HepG2 (cell line): ENCODE results near the gene RAP2A. TPM values are rescaled to one million over a fixed set of nuclear protein-coding genes. Genes with fewer than 3 reads are reported as not detected.

Experiments
- ATF7 ChIP-seq, 2 experiments: fragments of 450-650 bp in 1 of 2; sonication (generic) in 1 of 2; formaldehyde crosslinking in 1 of 2; IDR thresholded peaks; 2 replicates each; pipeline versions ENCODE4 v1.4.0 to v1.6.1; 2016 to 2020; ENCODE audit warnings: antibody characterized with exemption in 1 of 2, mild to moderate bottlenecking in 1 of 2, missing genetic modification reagents in 1 of 2
- FOSL2 ChIP-seq: sonication (generic); formaldehyde crosslinking; IDR thresholded peaks from 2 replicates; pipeline ENCODE4 v1.4.0; 2020; ENCODE audit warnings: missing genetic modification reagents
- HOXA3 ChIP-seq: sonication (generic); formaldehyde crosslinking; IDR thresholded peaks from 2 replicates; pipeline ENCODE4 v1.5.0; 2020; ENCODE audit warnings: missing genetic modification reagents
- ISL2 ChIP-seq: sonication (generic); formaldehyde crosslinking; IDR thresholded peaks from 2 replicates; pipeline ENCODE4 v1.5.0; 2020; ENCODE audit warnings: missing genetic modification reagents
- NFIC ChIP-seq: IDR thresholded peaks from 2 replicates; pipeline ENCODE4 v1.6.1; 2012; ENCODE audit warnings: mild to moderate bottlenecking, low read length, inconsistent platforms
- PHB2 ChIP-seq: fragments of 450-650 bp; IDR thresholded peaks from 2 replicates; pipeline ENCODE4 v1.6.1; 2018; ENCODE audit not compliant: partially characterized antibody
- POGK ChIP-seq: sonication (generic); formaldehyde crosslinking; conservative IDR thresholded peaks from 2 replicates; pipeline ENCODE4 v1.8.0; 2022; ENCODE audit warnings: mild to moderate bottlenecking, moderate library complexity, missing genetic modification reagents
- RFXANK ChIP-seq: IDR thresholded peaks from 2 replicates; pipeline ENCODE4 v1.6.1; 2016
- ZNF34 ChIP-seq: sonication (generic); formaldehyde crosslinking; IDR thresholded peaks from 2 replicates; pipeline ENCODE4 v1.4.0; 2020; ENCODE audit warnings: mild to moderate bottlenecking, missing genetic modification reagents, borderline replicate concordance
- ZNF354B ChIP-seq: sonication (generic); formaldehyde crosslinking; IDR thresholded peaks from 2 replicates; pipeline ENCODE4 v1.8.0; 2022; ENCODE audit warnings: mild to moderate bottlenecking, missing genetic modification reagents
- ZNF576 ChIP-seq: sonication (generic); formaldehyde crosslinking; IDR thresholded peaks from 2 replicates; pipeline ENCODE4 v1.4.0; 2020; ENCODE audit warnings: mild to moderate bottlenecking, missing genetic modification reagents
- ZNF883 ChIP-seq: sonication (generic); formaldehyde crosslinking; IDR thresholded peaks from 2 replicates; pipeline ENCODE4 v1.5.1; 2020; ENCODE audit warnings: mild to moderate bottlenecking, missing genetic modification reagents; ENCODE audit errors: not compliant biosample characterization
- ZSCAN25 ChIP-seq: sonication (generic); formaldehyde crosslinking; IDR thresholded peaks from 2 replicates; pipeline ENCODE4 v1.8.0; 2022; ENCODE audit warnings: mild to moderate bottlenecking, missing genetic modification reagents
- polyA plus RNA-seq, 8 experiments: library from polyadenylated mRNA; depleted of rRNA in 3 of 8; stranded (reverse) in 7 of 8; unstranded in 1 of 8; fragments of >200 nt; fragmentation: Illumina TruSeq in 4 of 8; extraction: Trizol in 4 of 8; gene quantifications; 2 replicates each; pipeline versions ENCODE4 v1.2.1 to v1.2.3, GENCODE V29; 2011 to 2016; ENCODE audit warnings: low read depth in 4 of 8, missing spikeins in 1 of 8, mixed read lengths in 1 of 8; ENCODE audit not compliant: insufficient read depth in 1 of 8
- total RNA-seq, 5 experiments: library from RNA; depleted of rRNA; stranded (reverse); fragments of >200 nt; fragmentation: Illumina TruSeq; extraction: Trizol; gene quantifications; 2 replicates each; pipeline ENCODE4 v1.2.3, GENCODE V29; 2016; ENCODE audit warnings: low read depth in 1 of 5
- TF ChIP-seq, protein P1 (sequence below): sonication (generic); formaldehyde crosslinking; IDR thresholded peaks from 2 replicates; pipeline ENCODE4 v1.5.1; 2020; ENCODE audit warnings: mild to moderate bottlenecking, missing genetic modification reagents, moderate library complexity
- TF ChIP-seq, protein P2 (sequence below): sonication (generic); formaldehyde crosslinking; IDR thresholded peaks from 2 replicates; pipeline ENCODE4; 2020; ENCODE audit warnings: missing genetic modification reagents, mild to moderate bottlenecking, borderline replicate concordance
- TF ChIP-seq, protein P3 (sequence below): sonication (generic); formaldehyde crosslinking; IDR thresholded peaks from 2 replicates; pipeline ENCODE4 v1.5.0; 2020; ENCODE audit warnings: missing genetic modification reagents, mild to moderate bottlenecking, borderline replicate concordance

The RAP2A gene
- total and polyA plus RNA-seq, 2 of the 13 experiments (the other 11 are each of a cell fraction or from before 2014, with no cell fraction given): 9.9 to 23.1 TPM

DNA sequence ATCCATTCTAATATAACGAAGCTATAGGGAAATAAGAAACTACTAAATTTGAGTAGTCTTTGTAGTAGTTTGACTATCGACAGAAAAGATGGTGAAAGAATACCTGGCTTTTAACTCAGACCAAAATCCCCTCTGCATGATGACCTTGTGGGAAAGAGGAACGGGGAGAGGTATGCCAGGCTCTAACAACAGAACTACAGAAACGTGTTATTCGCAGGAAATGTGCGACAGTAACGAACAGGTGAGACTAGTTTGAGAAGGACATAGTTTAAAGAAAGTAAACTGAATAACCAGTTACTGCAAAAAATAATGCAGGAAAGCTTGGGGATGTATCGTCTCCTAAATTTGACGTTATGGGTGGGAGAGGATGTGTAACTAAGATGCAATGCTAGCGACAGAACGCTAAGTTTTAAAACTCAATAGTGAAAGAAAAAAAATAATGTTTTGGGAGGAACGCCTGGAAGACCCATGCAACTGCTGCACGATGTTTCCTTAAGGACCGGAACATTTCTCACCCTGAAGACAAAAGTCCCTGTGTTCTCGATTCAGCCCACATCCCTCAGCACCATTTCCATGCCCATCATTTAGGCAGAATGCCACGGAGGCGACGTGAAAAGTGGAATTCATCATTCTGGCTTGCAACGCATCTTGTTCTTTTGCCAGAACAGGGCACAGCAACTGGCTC is 1.6 kb upstream of the RAP2A start (continued):
- no peak for TF ChIP-seq ZNF883 (CRISPR knock-in tag)
- no peak for TF ChIP-seq ZSCAN25
- TF ChIP-seq, protein P1, sequence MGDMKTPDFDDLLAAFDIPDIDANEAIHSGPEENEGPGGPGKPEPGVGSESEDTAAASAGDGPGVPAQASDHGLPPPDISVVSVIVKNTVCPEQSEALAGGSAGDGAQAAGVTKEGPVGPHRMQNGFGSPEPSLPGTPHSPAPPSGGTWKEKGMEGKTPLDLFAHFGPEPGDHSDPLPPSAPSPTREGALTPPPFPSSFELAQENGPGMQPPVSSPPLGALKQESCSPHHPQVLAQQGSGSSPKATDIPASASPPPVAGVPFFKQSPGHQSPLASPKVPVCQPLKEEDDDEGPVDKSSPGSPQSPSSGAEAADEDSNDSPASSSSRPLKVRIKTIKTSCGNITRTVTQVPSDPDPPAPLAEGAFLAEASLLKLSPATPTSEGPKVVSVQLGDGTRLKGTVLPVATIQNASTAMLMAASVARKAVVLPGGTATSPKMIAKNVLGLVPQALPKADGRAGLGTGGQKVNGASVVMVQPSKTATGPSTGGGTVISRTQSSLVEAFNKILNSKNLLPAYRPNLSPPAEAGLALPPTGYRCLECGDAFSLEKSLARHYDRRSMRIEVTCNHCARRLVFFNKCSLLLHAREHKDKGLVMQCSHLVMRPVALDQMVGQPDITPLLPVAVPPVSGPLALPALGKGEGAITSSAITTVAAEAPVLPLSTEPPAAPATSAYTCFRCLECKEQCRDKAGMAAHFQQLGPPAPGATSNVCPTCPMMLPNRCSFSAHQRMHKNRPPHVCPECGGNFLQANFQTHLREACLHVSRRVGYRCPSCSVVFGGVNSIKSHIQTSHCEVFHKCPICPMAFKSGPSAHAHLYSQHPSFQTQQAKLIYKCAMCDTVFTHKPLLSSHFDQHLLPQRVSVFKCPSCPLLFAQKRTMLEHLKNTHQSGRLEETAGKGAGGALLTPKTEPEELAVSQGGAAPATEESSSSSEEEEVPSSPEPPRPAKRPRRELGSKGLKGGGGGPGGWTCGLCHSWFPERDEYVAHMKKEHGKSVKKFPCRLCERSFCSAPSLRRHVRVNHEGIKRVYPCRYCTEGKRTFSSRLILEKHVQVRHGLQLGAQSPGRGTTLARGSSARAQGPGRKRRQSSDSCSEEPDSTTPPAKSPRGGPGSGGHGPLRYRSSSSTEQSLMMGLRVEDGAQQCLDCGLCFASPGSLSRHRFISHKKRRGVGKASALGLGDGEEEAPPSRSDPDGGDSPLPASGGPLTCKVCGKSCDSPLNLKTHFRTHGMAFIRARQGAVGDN: no peak
- TF ChIP-seq ZNF34 (CRISPR knock-in tag): no peak
- TF ChIP-seq PHB2: no peak
- TF ChIP-seq, protein P2, sequence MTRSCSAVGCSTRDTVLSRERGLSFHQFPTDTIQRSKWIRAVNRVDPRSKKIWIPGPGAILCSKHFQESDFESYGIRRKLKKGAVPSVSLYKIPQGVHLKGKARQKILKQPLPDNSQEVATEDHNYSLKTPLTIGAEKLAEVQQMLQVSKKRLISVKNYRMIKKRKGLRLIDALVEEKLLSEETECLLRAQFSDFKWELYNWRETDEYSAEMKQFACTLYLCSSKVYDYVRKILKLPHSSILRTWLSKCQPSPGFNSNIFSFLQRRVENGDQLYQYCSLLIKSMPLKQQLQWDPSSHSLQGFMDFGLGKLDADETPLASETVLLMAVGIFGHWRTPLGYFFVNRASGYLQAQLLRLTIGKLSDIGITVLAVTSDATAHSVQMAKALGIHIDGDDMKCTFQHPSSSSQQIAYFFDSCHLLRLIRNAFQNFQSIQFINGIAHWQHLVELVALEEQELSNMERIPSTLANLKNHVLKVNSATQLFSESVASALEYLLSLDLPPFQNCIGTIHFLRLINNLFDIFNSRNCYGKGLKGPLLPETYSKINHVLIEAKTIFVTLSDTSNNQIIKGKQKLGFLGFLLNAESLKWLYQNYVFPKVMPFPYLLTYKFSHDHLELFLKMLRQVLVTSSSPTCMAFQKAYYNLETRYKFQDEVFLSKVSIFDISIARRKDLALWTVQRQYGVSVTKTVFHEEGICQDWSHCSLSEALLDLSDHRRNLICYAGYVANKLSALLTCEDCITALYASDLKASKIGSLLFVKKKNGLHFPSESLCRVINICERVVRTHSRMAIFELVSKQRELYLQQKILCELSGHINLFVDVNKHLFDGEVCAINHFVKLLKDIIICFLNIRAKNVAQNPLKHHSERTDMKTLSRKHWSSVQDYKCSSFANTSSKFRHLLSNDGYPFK: no peak
- TF ChIP-seq RFXANK (CRISPR knock-in tag): no peak
- TF ChIP-seq HOXA3 (CRISPR knock-in tag): no peak
- no peak for TF ChIP-seq ZNF354B
- no peak for TF ChIP-seq ZNF576 (CRISPR knock-in tag)
- TF ChIP-seq NFIC: no peak
- TF ChIP-seq POGK (CRISPR knock-in tag): 0 out of 2 replicates have a peak, but pooled peaks have one; percentile 48
- no peak for TF ChIP-seq ISL2 (CRISPR knock-in tag)
- no peak for TF ChIP-seq FOSL2 (CRISPR knock-in tag)
- no peak for TF ChIP-seq ATF7 (IDR thresholded peaks at IDR 0.05)
- no peak for TF ChIP-seq ATF7 (CRISPR knock-in tag; IDR thresholded peaks at IDR 0.05)
- TF ChIP-seq, protein P3, sequence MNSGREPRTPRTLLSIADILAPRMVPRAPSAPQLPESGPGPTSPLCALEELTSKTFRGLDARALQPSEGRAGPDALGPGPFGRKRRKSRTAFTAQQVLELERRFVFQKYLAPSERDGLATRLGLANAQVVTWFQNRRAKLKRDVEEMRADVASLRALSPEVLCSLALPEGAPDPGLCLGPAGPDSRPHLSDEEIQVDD (CRISPR knock-in tag): no peak
